H1 (cell line): ENCODE data around the gene ARHGAP35. TPM values are rescaled to one million over a fixed set of nuclear protein-coding genes. Genes with fewer than 3 reads are reported as not detected.

Source experiments
- BCL11A ChIP-seq, 2 experiments: IDR thresholded peaks; one replicate each; pipeline ENCODE4 v1.6.1; 2011; ENCODE audit warnings: low read depth in 2 of 2, low read length in 2 of 2, mild to moderate bottlenecking in 2 of 2
- CBX5 ChIP-seq: fragments of 300-800, 300-1000 bp; sonication (generic); IDR thresholded peaks from 2 replicates; pipeline ENCODE4 v1.7.1; 2016; ENCODE audit warnings: antibody characterized with exemption, low read length, low read depth
- CBX8 ChIP-seq: fragments of 300-800, 300-1000 bp; sonication (generic); IDR thresholded peaks from 2 replicates; pipeline ENCODE4 v1.7.1; 2016; ENCODE audit warnings: low read depth, low read length, borderline replicate concordance
- CEBPB ChIP-seq: IDR thresholded peaks from 2 replicates; pipeline ENCODE4 v1.6.1; 2012; ENCODE audit warnings: low read depth, low read length
- CTCF ChIP-seq, 3 experiments: IDR thresholded peaks; 1 replicate in 2 of 3; 2 replicates in 1 of 3; pipeline versions ENCODE4 v1.5.1 to v1.6.1; 2011; ENCODE audit warnings: low read length in 3 of 3, mild to moderate bottlenecking in 3 of 3, inconsistent platforms in 2 of 3, low read depth in 1 of 3, moderate library complexity in 1 of 3; ENCODE audit not compliant: insufficient read depth in 1 of 3; ENCODE audit errors: control extremely low read depth in 1 of 3
- FOSL1 ChIP-seq: IDR thresholded peaks from 2 replicates; pipeline ENCODE4 v1.6.1; 2011; ENCODE audit warnings: mild to moderate bottlenecking, low read depth, low read length, moderate library complexity; ENCODE audit not compliant: insufficient read depth
- GTF2F1 ChIP-seq: IDR thresholded peaks from 2 replicates; pipeline ENCODE4 v1.6.1; 2012; ENCODE audit warnings: low read depth, low read length, improper control_type of control experiment, borderline replicate concordance
- KDM1A ChIP-seq: fragments of 200-600, 300-600 bp; sonication (generic); IDR thresholded peaks from 2 replicates; pipeline ENCODE4 v1.7.1; 2016; ENCODE audit warnings: mild to moderate bottlenecking, low read length, borderline replicate concordance
- KDM4A ChIP-seq: IDR thresholded peaks from one replicate; pipeline ENCODE4 v1.7.1; 2012; ENCODE audit warnings: low read depth, mild to moderate bottlenecking, moderate library complexity, low read length, inconsistent platforms; ENCODE audit not compliant: severe bottlenecking
- MAFK ChIP-seq: IDR thresholded peaks from 2 replicates; pipeline ENCODE4 v1.6.1; 2012; ENCODE audit warnings: low read depth, mild to moderate bottlenecking, improper control_type of control experiment, low read length
- MAX ChIP-seq: IDR thresholded peaks from 2 replicates; pipeline ENCODE4 v1.6.1; 2012; ENCODE audit warnings: inconsistent platforms
- NANOG ChIP-seq: IDR thresholded peaks from 2 replicates; pipeline ENCODE4 v1.6.1; 2011; ENCODE audit warnings: low read length, low read depth, mild to moderate bottlenecking, inconsistent platforms; ENCODE audit not compliant: insufficient read depth, poor library complexity, severe bottlenecking
- RFX5 ChIP-seq: IDR thresholded peaks from 2 replicates; pipeline ENCODE4 v1.6.1; 2011; ENCODE audit warnings: low read depth, low read length, improper control_type of control experiment, borderline replicate concordance
- RXRA ChIP-seq: IDR thresholded peaks from 2 replicates; pipeline ENCODE4 v1.6.1; 2011; ENCODE audit warnings: low read depth, mild to moderate bottlenecking, low read length, moderate library complexity; ENCODE audit not compliant: insufficient read depth
- SAP30 ChIP-seq: fragments of 300-600 bp; sonication (generic); IDR thresholded peaks from 2 replicates; pipeline ENCODE4 v1.7.1; 2012; ENCODE audit warnings: low read length, moderate library complexity, mild to moderate bottlenecking, inconsistent platforms; ENCODE audit not compliant: insufficient read depth, insufficient replicate concordance
- SIX5 ChIP-seq: IDR thresholded peaks from 2 replicates; pipeline ENCODE4 v1.6.1; 2011; ENCODE audit warnings: mild to moderate bottlenecking, low read depth, low read length
- SP4 ChIP-seq: IDR thresholded peaks from 2 replicates; pipeline ENCODE4 v1.6.1; 2012; ENCODE audit warnings: low read length, inconsistent platforms
- SRF ChIP-seq: IDR thresholded peaks from 2 replicates; pipeline ENCODE4 v1.6.1; 2011; ENCODE audit warnings: mild to moderate bottlenecking, low read depth, low read length, moderate library complexity
- TAF1 ChIP-seq: IDR thresholded peaks from 2 replicates; pipeline ENCODE4 v1.6.1; 2011; ENCODE audit warnings: mild to moderate bottlenecking, low read depth, low read length
- TBP ChIP-seq: IDR thresholded peaks from 2 replicates; pipeline ENCODE4 v1.6.1; 2011; ENCODE audit warnings: low read depth, low read length, improper control_type of control experiment
- ZNF274 ChIP-seq: IDR thresholded peaks from 2 replicates; pipeline ENCODE4 v1.7.0; 2012; ENCODE audit warnings: low read length, borderline replicate concordance; ENCODE audit errors: extremely low read depth
- polyA plus RNA-seq, 7 experiments: library from polyadenylated mRNA; depleted of rRNA in 3 of 7; stranded (reverse) in 5 of 7; unstranded in 2 of 7; fragments of >200 nt in 5 of 7; fragments of 200-250 nt in 2 of 7; gene quantifications; 1 replicate in 5 of 7; 2 replicates in 1 of 7; 4 replicates in 1 of 7; pipeline versions ENCODE4 v1.2.1 to v1.2.3, GENCODE V29; 2011 to 2013; ENCODE audit warnings: missing spikeins in 2 of 7, mixed read lengths in 2 of 7
- total RNA-seq: library from RNA; stranded (reverse); fragmentation: NEBNext Ultra II Directional; extraction: Animal tissue kit (Norgen Biotek cat#: 25700); gene quantifications from 2 replicates; pipeline ENCODE4 v1.2.1, GENCODE V29; 2021

Gene ARHGAP35
- total and polyA plus RNA-seq, 2 of the 8 experiments (the other 6 are each of a cell fraction or from before 2014, with no cell fraction given) = 29.7 to 64.5 TPM

GRCh38 chr19:46850228-46851203 lies 10.3 kb upstream of the ARHGAP35 start, which contains the start of gene AP2S1 (continued):
- TF ChIP-seq MAX = 0 out of 2 replicates have a peak, but pooled peaks have one; percentile 34
- TF ChIP-seq TAF1 = peak; percentile 91
- no peak for TF ChIP-seq MAFK
- TF ChIP-seq SRF = no peak
- TF ChIP-seq CTCF (IDR thresholded peaks at IDR 0.05; ENCODE audit: control extremely low read depth in 1 of 3, insufficient read depth in 1 of 3, low read depth in 1 of 3, low read length in 3 of 3) = no peak
- TF ChIP-seq SP4 = peak; percentile 86; the same call in 1 of the 2 replicates
- no peak for TF ChIP-seq ZNF274
- no peak for TF ChIP-seq FOSL1
- TF ChIP-seq RFX5 = no peak
- TF ChIP-seq BCL11A (IDR thresholded peaks at IDR 0.05; ENCODE audit: low read depth in 2 of 2, low read length in 2 of 2) = no peak
- TF ChIP-seq NANOG = no peak
- no peak for TF ChIP-seq KDM1A
- peak; percentile 72 for TF ChIP-seq TBP
- TF ChIP-seq RXRA = no peak
- TF ChIP-seq GTF2F1 = no peak
- no peak for TF ChIP-seq CBX5
- TF ChIP-seq SIX5 = peak; percentile 100
- no peak for TF ChIP-seq CBX8
- TF ChIP-seq CEBPB = no peak
- no peak for TF ChIP-seq KDM4A
- TF ChIP-seq SAP30 = peak; percentile 60
